Testis (tissue), 2 donors: Measurements from ENCODE around the gene GJA4.

Source experiments
- CTCF ChIP-seq, 3 experiments: fragments of 450-650 bp in 2 of 3; fragments of 200-600 bp in 1 of 3; sonication (generic) in 1 of 3; IDR thresholded peaks; one replicate each; pipeline ENCODE4 v1.5.1; 2016 to 2019; ENCODE audit warnings: antibody characterized with exemption in 3 of 3, mild to moderate bottlenecking in 2 of 3, moderate library complexity in 1 of 3
- POLR2A ChIP-seq: fragments of 450-650 bp; IDR thresholded peaks from one replicate; pipeline ENCODE4 v1.6.1; 2017; ENCODE audit warnings: antibody characterized with exemption, mild to moderate bottlenecking, moderate library complexity

- TF ChIP-seq CTCF (IDR thresholded peaks at IDR 0.05) (no peak), POLR2A (no peak)
Measured at GRCh38 chr1:34768856-34769255, 23.9 kb upstream of the GJA4 start.
